Mesendoderm (in vitro differentiated cells): ENCODE results near the gene CARS2.

ENCODE experiments used
- DNase-seq: peaks from one replicate; pipeline ENCODE4 v3.0.0; 2013
- H2AK5ac ChIP-seq: 2 replicates; pipeline ENCODE4 v1.6.1; 2013; ENCODE audit warnings: low read length, inconsistent platforms
- H2BK120ac ChIP-seq: 2 replicates; pipeline ENCODE4 v1.6.1; 2013; ENCODE audit warnings: low read depth, mild to moderate bottlenecking, low read length, moderate library complexity, mixed read lengths
- H2BK15ac ChIP-seq: replicated peaks from 2 replicates; pipeline ENCODE4 v1.6.1; 2013; ENCODE audit warnings: low read depth, mild to moderate bottlenecking, moderate library complexity
- H2BK5ac ChIP-seq: 2 replicates; pipeline ENCODE4 v1.6.1; 2013; ENCODE audit warnings: low read length, inconsistent platforms
- H3K18ac ChIP-seq: 2 replicates; pipeline ENCODE4 v1.6.1; 2013; ENCODE audit warnings: mild to moderate bottlenecking, low read length, mixed read lengths
- H3K23ac ChIP-seq: one replicate; pipeline ENCODE4 v1.6.1; 2013; ENCODE audit warnings: low read length
- H3K27ac ChIP-seq: 2 replicates; pipeline ENCODE4 v1.5.1; 2013; ENCODE audit warnings: low read depth, mild to moderate bottlenecking, inconsistent platforms, low read length, moderate library complexity
- H3K27me3 ChIP-seq: 2 replicates; pipeline ENCODE4 v1.6.1; 2013; ENCODE audit warnings: low read length, control low read depth, mild to moderate bottlenecking, inconsistent platforms; ENCODE audit not compliant: insufficient read depth, poor library complexity
- H3K36me3 ChIP-seq: 2 replicates; pipeline ENCODE4 v1.6.1; 2013; ENCODE audit warnings: low read length, inconsistent platforms; ENCODE audit not compliant: control insufficient read depth, insufficient read depth
- H3K4ac ChIP-seq: one replicate; pipeline ENCODE4 v1.6.1; 2013; ENCODE audit warnings: low read depth, mild to moderate bottlenecking, low read length, moderate library complexity
- H3K4me1 ChIP-seq: 2 replicates; pipeline ENCODE4 v1.6.1; 2013; ENCODE audit warnings: low read depth, low read length, inconsistent platforms; ENCODE audit not compliant: control insufficient read depth
- H3K4me2 ChIP-seq: 2 replicates; pipeline ENCODE4 v1.6.1; 2013; ENCODE audit warnings: low read length
- H3K4me3 ChIP-seq: 2 replicates; pipeline ENCODE4 v1.5.1; 2013; ENCODE audit warnings: mild to moderate bottlenecking, low read length
- H3K56ac ChIP-seq: one replicate; pipeline ENCODE4 v1.6.1; 2013; ENCODE audit warnings: low read length
- H3K79me1 ChIP-seq: 2 replicates; pipeline ENCODE4 v1.6.1; 2013; ENCODE audit warnings: low read length, inconsistent platforms
- H3K79me2 ChIP-seq: 2 replicates; pipeline ENCODE4 v1.6.1; 2013; ENCODE audit warnings: mild to moderate bottlenecking, low read length; ENCODE audit not compliant: control insufficient read depth, insufficient read depth
- H3K9ac ChIP-seq: 2 replicates; pipeline ENCODE4 v1.6.1; 2013; ENCODE audit warnings: low read length, inconsistent platforms
- H4K5ac ChIP-seq: one replicate; pipeline ENCODE4 v1.6.1; 2013; ENCODE audit warnings: low read length
- H4K8ac ChIP-seq: one replicate; pipeline ENCODE4 v1.6.1; 2013; ENCODE audit warnings: low read depth, mild to moderate bottlenecking, control low read depth, low read length, moderate library complexity
- WGBS: extraction: QIAGEN DNeasy Blood & Tissue Kit; methylation state at CpG from one replicate; pipeline ENCODE4 v1.1.7; 2013; ENCODE audit warnings: low lambda C conversion rate, missing lambda C conversion rate; ENCODE audit not compliant: insufficient coverage; ENCODE audit errors: extremely low coverage; 5-methylcytosine and 5-hydroxymethylcytosine counted together

Gene CARS2

GRCh38 chr13:110683203-110683883, 22.6 kb downstream of the CARS2 start:
- peak; percentile 37 for DNase-seq
- no peaks in the 10 kb centered on the region for H3K79me2 ChIP-seq
- no peak overlapping the region for H3K27ac ChIP-seq
- no peak overlapping the region for H2BK120ac ChIP-seq
- no peak overlapping the region for H3K56ac ChIP-seq
- no peak overlapping the region for H3K18ac ChIP-seq
- no peak overlapping the region for H3K4me2 ChIP-seq
- H2BK15ac ChIP-seq: no peak overlapping the region
- H3K27me3 ChIP-seq: no peaks in the 10 kb centered on the region
- H3K36me3 ChIP-seq: peaks cover 4% of the 10 kb centered on the region
- H3K79me1 ChIP-seq: no peaks in the 10 kb centered on the region
- H3K4me3 ChIP-seq: no peak overlapping the region
- H3K4ac ChIP-seq: no peak overlapping the region
- H2AK5ac ChIP-seq: no peak overlapping the region
- no peak overlapping the region for H4K8ac ChIP-seq
- H3K23ac ChIP-seq: no peak overlapping the region
- H3K4me1 ChIP-seq: no peaks in the 10 kb centered on the region
- no peak overlapping the region for H2BK5ac ChIP-seq
- H3K9ac ChIP-seq: no peak overlapping the region
- H4K5ac ChIP-seq: no peak overlapping the region
- no CpG with 5 or more reads among the region's 5 CpGs for WGBS

- Histone ChIP-seq H3K27me3 (no peaks in the 10 kb centered on the region), H4K5ac (no peak overlapping the region), H3K27ac (no peak overlapping the region), H3K56ac (no peak overlapping the region), H3K18ac (no peak overlapping the region), H3K79me2 (no peaks in the 10 kb centered on the region), H3K4ac (no peak overlapping the region), H2BK120ac (no peak overlapping the region), H3K23ac (no peak overlapping the region), H3K4me1 (no peaks in the 10 kb centered on the region), H2AK5ac (no peak overlapping the region), H2BK5ac (no peak overlapping the region), H4K8ac (no peak overlapping the region), H3K4me3 (no peak overlapping the region), H3K79me1 (no peaks in the 10 kb centered on the region), H2BK15ac (no peak overlapping the region), H3K36me3 (peaks cover 5% of the 10 kb centered on the region), H3K4me2 (no peak overlapping the region), H3K9ac (no peak overlapping the region)
- no peak for DNase-seq
- WGBS: 100% methylated on average over 1 of the region's 12 CpGs
These were observed 23.2 kb downstream of the CARS2 start for GRCh38 chr13:110682746-110683145.

GRCh38 chr13:110681868-110682550, 23.9 kb downstream of the CARS2 start:
- no peak overlapping the region for H4K5ac ChIP-seq
- no peak overlapping the region for H3K4me2 ChIP-seq
- no peak overlapping the region for H3K27ac ChIP-seq
- no peaks in the 10 kb centered on the region for H3K27me3 ChIP-seq
- no peak overlapping the region for H2BK120ac ChIP-seq
- H3K4me3 ChIP-seq: no peak overlapping the region
- no peak overlapping the region for H3K4ac ChIP-seq
- H2AK5ac ChIP-seq: no peak overlapping the region
- H2BK5ac ChIP-seq: no peak overlapping the region
- H3K23ac ChIP-seq: no peak overlapping the region
- H3K79me2 ChIP-seq: no peaks in the 10 kb centered on the region
- no peak overlapping the region for H2BK15ac ChIP-seq
- peaks cover 5% of the 10 kb centered on the region for H3K36me3 ChIP-seq
- H3K4me1 ChIP-seq: no peaks in the 10 kb centered on the region
- no peaks in the 10 kb centered on the region for H3K79me1 ChIP-seq
- H3K18ac ChIP-seq: no peak overlapping the region
- H4K8ac ChIP-seq: no peak overlapping the region
- no peak for DNase-seq
- H3K56ac ChIP-seq: no peak overlapping the region
- no peak overlapping the region for H3K9ac ChIP-seq
- no CpG with 5 or more reads among the region's 15 CpGs for WGBS

- Histone ChIP-seq H3K27ac (no peak overlapping the region), H2BK15ac (no peak overlapping the region), H3K18ac (no peak overlapping the region), H3K79me2 (no peaks in the 10 kb centered on the region), H2BK5ac (no peak overlapping the region), H3K4me1 (no peaks in the 10 kb centered on the region), H3K56ac (no peak overlapping the region), H4K8ac (no peak overlapping the region), H4K5ac (no peak overlapping the region), H3K4ac (no peak overlapping the region), H3K4me3 (no peak overlapping the region), H3K79me1 (no peaks in the 10 kb centered on the region), H3K4me2 (no peak overlapping the region), H3K36me3 (peaks cover 5% of the 10 kb centered on the region), H3K23ac (no peak overlapping the region), H3K27me3 (no peaks in the 10 kb centered on the region), H2AK5ac (no peak overlapping the region), H3K9ac (no peak overlapping the region), H2BK120ac (no peak overlapping the region)
- WGBS: no CpG with 5 or more reads among the region's 7 CpGs
- DNase-seq: peak; percentile 64
These were observed 25.1 kb downstream of the CARS2 start for GRCh38 chr13:110680852-110681251.

GRCh38 chr13:110677731-110678545, 28.0 kb downstream of the CARS2 start:
- Histone ChIP-seq H4K8ac (no peak overlapping the region), H2BK15ac (no peak overlapping the region), H3K4me3 (no peak overlapping the region), H2AK5ac (no peak overlapping the region), H3K4me1 (no peaks in the 10 kb centered on the region), H3K27me3 (no peaks in the 10 kb centered on the region), H3K4me2 (no peak overlapping the region), H2BK120ac (no peak overlapping the region), H3K9ac (no peak overlapping the region), H3K23ac (no peak overlapping the region), H3K4ac (no peak overlapping the region), H3K27ac (no peak overlapping the region), H4K5ac (no peak overlapping the region), H3K79me2 (no peaks in the 10 kb centered on the region), H3K18ac (no peak overlapping the region), H3K36me3 (peaks cover 5% of the 10 kb centered on the region), H3K79me1 (no peaks in the 10 kb centered on the region), H2BK5ac (no peak overlapping the region), H3K56ac (no peak overlapping the region)
- DNase-seq: no peak
- WGBS: no CpG with 5 or more reads among the region's 28 CpGs
